Keratinocyte (primary cell): Measurements from ENCODE around the gene CHCHD5. TPM values are rescaled to one million over a fixed set of nuclear protein-coding genes. Genes with fewer than 3 reads are reported as not detected.

Source experiments
- DNase-seq: peaks from one replicate; pipeline ENCODE4 v3.0.0-alpha.2; 2011; ENCODE audit warnings: low read depth, missing footprints, low spot score
- FAIRE-seq: peaks from 2 replicates; lab custom pipeline; 2011; peaks lifted over from hg19 to GRCh38; lab: Jason Lieb, UNC
- H2AFZ ChIP-seq: 2 replicates; pipeline ENCODE4 v1.6.0; 2012; ENCODE audit warnings: low read length, control low read depth, inconsistent platforms; ENCODE audit not compliant: control insufficient read depth
- H3K27ac ChIP-seq: 2 replicates; pipeline ENCODE4 v1.5.1; 2011; ENCODE audit warnings: low read length; ENCODE audit not compliant: control insufficient read depth, insufficient read depth
- H3K27me3 ChIP-seq: 3 replicates; pipeline ENCODE4 v1.6.0; 2011; ENCODE audit warnings: low read length; ENCODE audit not compliant: control insufficient read depth, insufficient read depth; ENCODE audit errors: extremely low read depth
- H3K36me3 ChIP-seq, 2 experiments: 2 replicates in 1 of 2; 3 replicates in 1 of 2; pipeline ENCODE4 v1.5.1; 2011; ENCODE audit warnings: low read length in 2 of 2, mild to moderate bottlenecking in 1 of 2; ENCODE audit not compliant: control insufficient read depth in 2 of 2, insufficient read depth in 2 of 2; ENCODE audit errors: extremely low read depth in 1 of 2
- H3K4me1 ChIP-seq: 3 replicates; pipeline ENCODE4 v1.5.1; 2011; ENCODE audit warnings: low read length; ENCODE audit not compliant: control insufficient read depth, insufficient read depth; ENCODE audit errors: extremely low read depth
- H3K4me2 ChIP-seq: 3 replicates; pipeline ENCODE4 v1.6.0; 2011; ENCODE audit warnings: low read depth, low read length; ENCODE audit not compliant: control insufficient read depth, insufficient read depth; ENCODE audit errors: extremely low read depth
- H3K4me3 ChIP-seq, 3 experiments: fragments of 200-600 bp in 1 of 3; sonication (generic) in 1 of 3; 2 replicates in 2 of 3; 3 replicates in 1 of 3; pipeline ENCODE4 v1.5.1; 2011 to 2016; ENCODE audit warnings: low read length in 3 of 3, mild to moderate bottlenecking in 3 of 3, control low read depth in 2 of 3, inconsistent platforms in 1 of 3, low read depth in 1 of 3, mixed read lengths in 1 of 3, mixed run types in 1 of 3, moderate library complexity in 1 of 3; ENCODE audit not compliant: control insufficient read depth in 2 of 3, insufficient read depth in 2 of 3; ENCODE audit errors: extremely low read depth in 1 of 3
- H3K79me2 ChIP-seq: 2 replicates; pipeline ENCODE4 v1.6.0; 2012; ENCODE audit warnings: low read length; ENCODE audit not compliant: control insufficient read depth, insufficient read depth
- H3K9ac ChIP-seq: 3 replicates; pipeline ENCODE4 v1.6.0; 2011; ENCODE audit warnings: low read length; ENCODE audit not compliant: control insufficient read depth, insufficient read depth; ENCODE audit errors: extremely low read depth
- H3K9me1 ChIP-seq: 3 replicates; pipeline ENCODE4 v1.6.0; 2011; ENCODE audit warnings: low read length; ENCODE audit not compliant: control insufficient read depth, insufficient read depth; ENCODE audit errors: extremely low read depth
- H3K9me3 ChIP-seq: 2 replicates; pipeline ENCODE4 v1.5.1; 2012; ENCODE audit warnings: low read depth, low read length; ENCODE audit not compliant: control insufficient read depth
- H4K20me1 ChIP-seq: 3 replicates; pipeline ENCODE4 v1.6.0; 2011; ENCODE audit warnings: low read length; ENCODE audit not compliant: control insufficient read depth, insufficient read depth; ENCODE audit errors: extremely low read depth
- CTCF ChIP-seq, 3 experiments: IDR thresholded peaks in 1 of 3; conservative IDR thresholded peaks in 1 of 3; optimal IDR thresholded peaks in 1 of 3; 2 replicates in 2 of 3; 3 replicates in 1 of 3; pipeline versions ENCODE3 to v1.5.1; 2011; ENCODE audit warnings: low read length in 3 of 3, mild to moderate bottlenecking in 3 of 3, moderate library complexity in 2 of 3, control low read depth in 1 of 3, inconsistent platforms in 1 of 3; ENCODE audit not compliant: insufficient read depth in 2 of 3; ENCODE audit errors: extremely low read depth in 1 of 3
- EZH2 ChIP-seq: IDR thresholded peaks from one replicate; pipeline ENCODE4 v1.6.1; 2012; ENCODE audit warnings: inconsistent platforms, mild to moderate bottlenecking, low read length, moderate library complexity
- dilution Hi-C: fragments of 300-500 bp; cut with MboI; formaldehyde crosslinking; loops from one replicate; pipeline ENCODE4 v1.7.0; 2020; ENCODE audit warnings: low sequenced_read_pairs; ENCODE audit not compliant: extremely low pct_ligation_motif_present
- polyA plus RNA-seq, 5 experiments: library from polyadenylated mRNA; depleted of rRNA in 3 of 5; stranded (reverse) in 3 of 5; stranded (forward) in 1 of 5; unstranded in 1 of 5; fragments of >200 nt; gene quantifications; 1 replicate in 1 of 5; 2 replicates in 3 of 5; 3 replicates in 1 of 5; pipeline versions ENCODE4 v1.2.1 to v1.2.3, GENCODE V29; 2011 to 2012; ENCODE audit warnings: missing spikeins in 2 of 5, low read depth in 1 of 5, low replicate concordance in 1 of 5

CHCHD5 gene
- polyA plus RNA-seq, 1 donor (not counting 4 experiments of a cell fraction or from before 2014, with no cell fraction given), result 17.6 TPM

- H3K4me1 ChIP-seq, result peaks cover 16% of the 10 kb centered on the region
- H3K4me2 ChIP-seq, result no peak overlapping the region
- H3K9me3 ChIP-seq, result no peaks in the 10 kb centered on the region
- no peak overlapping the region for H3K27ac ChIP-seq
- no peak overlapping the region for H3K4me3 ChIP-seq
- H3K79me2 ChIP-seq, result no peaks in the 10 kb centered on the region
- dilution Hi-C loops, result no loop called here
- no peak for TF ChIP-seq CTCF (optimal IDR thresholded peaks at IDR 0.05 in 1 of 3, IDR thresholded peaks at IDR 0.05 in 1 of 3, conservative IDR thresholded peaks at IDR 0.05 in 1 of 3; ENCODE audit: extremely low read depth in 1 of 3, insufficient read depth in 2 of 3, low read length in 3 of 3)
- no peak for TF ChIP-seq EZH2
- no peaks in the 10 kb centered on the region for H4K20me1 ChIP-seq
- no peak overlapping the region for H3K9ac ChIP-seq
- H3K9me1 ChIP-seq, result no peaks in the 10 kb centered on the region
- no peaks in the 10 kb centered on the region for H3K27me3 ChIP-seq
- no peak overlapping the region for H2AFZ ChIP-seq
- H3K36me3 ChIP-seq, result no peaks in the 10 kb centered on the region
- no peak for FAIRE-seq
- no peak for DNase-seq
Measured at GRCh38 chr2:112634874-112635157, 50.4 kb downstream of the CHCHD5 start.

GRCh38 chr2:112636605-112637288 lies 52.3 kb downstream of the CHCHD5 start:
- Histone ChIP-seq H2AFZ (no peak overlapping the region), H4K20me1 (no peaks in the 10 kb centered on the region), H3K27me3 (no peaks in the 10 kb centered on the region), H3K9me1 (no peaks in the 10 kb centered on the region), H3K27ac (no peak overlapping the region), H3K4me2 (no peak overlapping the region), H3K79me2 (no peaks in the 10 kb centered on the region), H3K4me1 (peaks cover 21% of the 10 kb centered on the region), H3K36me3 (no peaks in the 10 kb centered on the region), H3K9ac (no peak overlapping the region), H3K9me3 (no peaks in the 10 kb centered on the region), H3K4me3 (no peak overlapping the region)
- dilution Hi-C loops, result no loop called here
- FAIRE-seq (no peak), DNase-seq (no peak)
- TF ChIP-seq EZH2 (no peak), CTCF (optimal IDR thresholded peaks at IDR 0.05 in 1 of 3, IDR thresholded peaks at IDR 0.05 in 1 of 3, conservative IDR thresholded peaks at IDR 0.05 in 1 of 3; ENCODE audit: extremely low read depth in 1 of 3, insufficient read depth in 2 of 3, low read length in 3 of 3) (no peak)
